ENCODE data around the gene LUC7L.
"Not testable (repeated sequence)": the region's sequence is repeated elsewhere in the genome, so short reads cannot be mapped to it uniquely, and the experiment has no call there.

LUC7L gene

DNA sequence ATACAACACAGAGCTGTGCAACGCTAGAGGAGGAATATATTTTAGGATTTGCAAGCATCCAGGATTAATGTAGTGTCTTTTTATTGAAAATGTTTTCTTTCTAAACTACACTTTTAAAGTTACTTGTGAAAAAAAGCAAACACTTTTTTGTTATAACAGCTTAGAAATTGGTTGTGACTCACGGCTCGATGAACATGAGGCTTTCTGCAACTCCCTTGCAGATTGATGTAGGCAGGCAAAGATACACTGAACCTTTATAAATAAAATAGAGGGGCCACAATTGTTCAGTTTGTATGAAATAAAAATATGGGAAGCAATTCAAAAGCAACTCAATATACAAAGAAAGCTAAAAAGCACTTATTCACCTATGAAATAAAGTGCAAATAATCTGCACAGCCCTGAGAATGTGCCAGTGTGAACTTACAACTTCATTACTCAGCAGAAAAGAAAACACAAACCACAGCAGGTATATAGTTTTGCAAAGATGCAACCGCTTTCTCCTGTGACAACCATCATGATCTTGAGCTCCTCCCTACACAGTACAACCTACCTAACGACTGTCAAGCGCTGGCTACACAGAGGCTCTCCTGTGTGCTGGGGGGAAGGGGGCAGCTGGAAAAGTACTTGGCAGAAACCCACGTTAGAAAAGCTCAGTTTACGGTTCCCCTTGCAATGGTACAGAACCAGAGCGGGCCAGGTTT lies 948 bp downstream of the LUC7L start:
- peak in 1 of 2 experiments; percentile 37 for DNase-seq

DNA sequence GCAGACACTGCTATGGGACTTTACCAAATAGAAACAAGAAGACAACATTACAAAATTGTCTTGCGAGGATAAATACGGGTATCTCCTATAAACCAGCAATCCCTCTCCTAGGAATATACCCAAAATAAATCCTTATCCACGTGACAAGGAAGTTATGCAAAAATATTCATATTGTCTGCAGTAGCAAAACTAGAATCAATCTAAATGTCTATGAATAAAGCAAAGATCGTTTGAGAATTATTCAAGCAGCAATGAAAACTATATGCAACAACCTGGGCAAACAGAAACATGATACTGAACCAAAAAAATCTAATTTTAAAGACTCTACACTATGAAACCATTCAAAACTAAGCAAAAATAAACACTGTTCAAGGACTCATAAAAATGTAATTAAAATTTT lies 9.2 kb downstream of the LUC7L start:
- no peak for DNase-seq

DNA sequence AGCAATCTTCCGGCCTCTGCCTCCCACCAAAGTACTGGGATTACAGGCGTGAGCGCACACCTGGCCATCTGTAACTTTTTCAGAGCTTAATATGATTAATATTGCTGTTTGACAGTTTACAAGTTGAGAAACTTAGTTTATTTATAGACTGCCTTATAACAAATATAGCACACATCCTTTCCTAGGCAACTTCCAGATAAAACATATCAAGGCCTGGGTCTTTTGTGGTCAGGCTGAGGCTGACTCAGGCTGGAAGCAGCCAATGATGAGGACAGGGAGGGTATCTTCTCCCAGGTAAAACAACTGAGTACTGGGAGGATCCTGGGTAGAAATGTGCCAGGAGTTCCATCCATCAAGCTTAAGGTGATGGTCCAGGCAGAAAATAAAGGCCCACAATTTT lies 16.2 kb downstream of the LUC7L start:
- no peak for DNase-seq

DNA sequence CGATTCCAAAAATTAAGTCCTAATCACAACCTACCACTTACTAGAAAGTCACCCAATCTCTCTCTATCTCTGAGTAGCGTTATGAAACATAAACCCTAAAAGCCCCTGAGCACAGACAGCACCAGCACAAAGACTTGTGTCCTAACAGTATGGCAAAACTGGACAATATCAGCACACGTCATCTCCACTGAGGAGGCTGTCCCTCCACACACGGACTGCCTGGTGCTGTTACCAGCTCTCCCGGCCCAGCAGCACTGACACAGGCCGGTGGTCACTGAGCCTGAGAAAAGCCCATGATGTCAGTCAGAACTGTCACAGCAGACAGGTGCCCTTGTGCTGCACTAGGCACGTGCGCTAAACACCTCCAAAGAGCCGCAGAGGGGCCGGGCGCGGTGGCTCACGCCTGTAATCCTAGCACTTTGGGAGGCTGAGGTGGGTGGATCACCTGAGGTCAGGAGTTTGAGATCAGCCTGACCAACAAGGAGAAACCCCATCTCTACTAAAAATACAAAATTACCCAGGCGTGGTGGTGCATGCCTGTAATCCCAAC lies 17.5 kb downstream of the LUC7L start:
- DNase-seq: not testable (repeated sequence)

DNA sequence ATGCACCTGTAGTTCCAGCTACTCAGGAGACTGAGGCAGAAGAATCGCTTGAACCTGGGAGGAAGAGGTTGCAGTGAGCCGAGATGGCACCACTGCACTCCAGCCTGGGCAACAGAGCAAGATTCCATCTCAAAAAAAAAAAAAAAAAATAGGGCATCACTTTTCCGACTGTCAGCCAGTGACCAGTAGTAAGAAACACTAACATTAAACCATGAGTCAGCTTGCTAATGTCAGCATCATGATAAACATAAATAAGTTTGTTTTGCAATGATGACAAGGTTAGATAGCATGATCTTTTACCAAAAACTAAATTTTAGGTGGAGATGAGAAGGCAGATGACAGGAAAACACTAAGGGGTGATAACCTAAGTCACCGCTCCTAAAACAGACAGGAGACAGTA lies 19.9 kb downstream of the LUC7L start:
- not testable (repeated sequence) for DNase-seq

DNA sequence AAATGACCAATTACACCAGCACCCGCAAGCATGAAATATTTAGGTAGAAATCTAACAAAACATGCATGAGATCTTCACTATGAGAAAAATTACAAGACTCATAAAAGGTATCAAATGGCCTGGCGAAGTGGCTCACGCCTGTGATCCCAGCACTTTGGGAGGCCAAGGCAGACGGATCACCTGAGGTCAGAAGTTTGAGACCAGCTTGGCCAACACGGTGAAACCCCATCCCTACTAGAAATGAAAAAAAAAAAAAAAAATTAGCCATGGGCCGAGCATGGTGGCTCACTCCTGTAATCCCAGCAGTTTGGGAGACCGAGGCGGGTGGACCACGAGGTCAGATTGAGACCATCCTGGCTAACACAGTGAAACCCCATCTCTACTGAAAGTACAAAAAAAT lies 25.2 kb downstream of the LUC7L start:
- DNase-seq: not testable (repeated sequence)

DNA sequence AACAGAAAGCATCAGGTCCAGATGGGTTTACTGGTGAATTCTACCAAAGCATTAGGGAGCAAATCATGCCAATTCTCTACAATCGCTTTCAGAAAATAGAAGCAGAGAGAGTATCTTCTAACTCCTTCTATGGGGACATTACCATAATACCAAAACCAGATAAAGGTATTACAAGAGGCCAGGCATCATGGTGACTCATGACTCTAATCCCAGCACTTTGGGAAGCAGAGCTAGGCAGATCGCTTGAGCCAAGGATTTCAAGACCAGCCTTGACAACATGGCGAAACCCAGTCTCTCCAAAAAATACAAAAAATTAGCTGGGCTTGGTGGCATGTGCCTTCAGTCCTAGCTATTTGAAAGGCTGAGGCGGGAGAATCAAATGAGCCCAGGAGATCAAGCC lies 26.0 kb downstream of the LUC7L start:
- no peak for DNase-seq

DNA sequence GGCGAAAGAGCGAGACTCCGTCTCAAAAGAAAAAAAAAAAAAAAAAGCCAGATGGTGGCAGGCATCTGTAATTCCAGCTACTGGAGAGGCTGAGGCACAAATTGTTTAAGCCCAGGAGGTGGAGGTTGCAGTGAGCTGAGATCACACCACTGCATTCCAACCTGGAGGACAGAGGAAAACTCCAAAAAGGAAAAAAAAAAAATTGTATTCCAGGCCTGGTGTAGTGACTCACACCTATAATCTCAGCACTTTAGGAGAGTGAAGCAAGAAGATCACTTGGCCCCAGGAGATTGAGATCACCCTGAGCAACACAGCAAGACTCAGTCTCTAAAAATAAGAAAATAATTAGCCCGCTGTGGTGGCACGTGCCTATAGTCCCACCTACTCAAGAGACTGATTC lies 28.9 kb downstream of the LUC7L start:
- DNase-seq: no peak

DNA sequence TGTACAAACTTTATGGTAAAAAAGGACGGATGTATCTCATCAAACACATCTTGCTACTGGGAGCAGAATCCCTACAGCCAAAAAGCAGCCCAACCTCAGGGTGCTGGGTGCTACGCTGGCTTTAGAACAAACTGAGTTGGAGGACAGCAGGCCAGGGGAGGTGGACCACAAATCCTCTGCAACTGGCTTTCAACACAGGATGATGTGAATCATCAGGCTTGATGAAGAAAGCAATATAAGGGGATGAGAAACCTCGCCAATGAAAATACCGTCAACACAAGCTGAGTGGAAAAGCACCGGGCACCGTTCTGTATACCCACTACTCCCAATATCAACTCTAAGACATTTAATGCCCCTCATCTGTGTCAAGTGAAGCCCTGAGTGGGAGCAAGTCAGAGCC lies 34.7 kb downstream of the LUC7L start:
- DNase-seq: no peak

DNA sequence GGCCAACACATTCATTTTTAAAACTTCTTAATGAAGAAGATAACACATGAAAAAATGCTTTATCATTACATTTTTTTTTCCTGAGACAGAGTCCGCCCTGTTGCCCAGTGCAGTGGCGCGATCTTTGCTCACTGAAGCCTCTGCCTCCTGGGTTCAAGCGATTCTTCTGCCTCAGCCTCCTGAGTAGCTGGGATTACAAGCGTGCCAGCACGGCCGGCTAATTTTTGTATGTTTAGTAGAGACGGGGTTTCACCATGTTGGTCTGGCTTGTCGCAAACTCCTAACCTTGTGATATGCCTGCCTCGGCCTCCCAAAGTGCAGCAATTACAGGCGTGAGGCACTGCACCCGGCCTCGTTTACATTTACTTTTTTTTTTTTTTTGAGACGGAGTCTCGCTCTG lies 35.8 kb downstream of the LUC7L start:
- DNase-seq: no peak

DNA sequence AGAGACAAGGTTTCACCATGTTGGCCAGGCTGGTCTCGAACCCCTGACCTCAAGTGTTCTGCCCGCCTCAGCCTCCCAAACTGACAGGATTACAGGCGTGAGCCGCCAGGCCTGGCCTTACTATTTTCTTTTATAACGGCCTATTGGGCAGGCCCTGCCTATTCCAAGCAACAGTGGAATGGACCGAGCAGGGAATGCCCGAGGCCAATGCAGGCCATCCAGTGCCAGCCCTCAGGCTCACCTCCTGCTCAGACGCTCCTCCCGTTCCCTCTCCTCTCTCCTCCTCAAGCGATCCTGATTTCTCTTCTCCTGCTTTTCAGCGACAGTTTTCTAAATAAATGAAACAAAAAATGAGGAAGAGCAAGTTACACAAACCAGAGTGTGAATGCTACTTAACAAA lies 36.6 kb downstream of the LUC7L start:
- DNase-seq: no peak

DNA sequence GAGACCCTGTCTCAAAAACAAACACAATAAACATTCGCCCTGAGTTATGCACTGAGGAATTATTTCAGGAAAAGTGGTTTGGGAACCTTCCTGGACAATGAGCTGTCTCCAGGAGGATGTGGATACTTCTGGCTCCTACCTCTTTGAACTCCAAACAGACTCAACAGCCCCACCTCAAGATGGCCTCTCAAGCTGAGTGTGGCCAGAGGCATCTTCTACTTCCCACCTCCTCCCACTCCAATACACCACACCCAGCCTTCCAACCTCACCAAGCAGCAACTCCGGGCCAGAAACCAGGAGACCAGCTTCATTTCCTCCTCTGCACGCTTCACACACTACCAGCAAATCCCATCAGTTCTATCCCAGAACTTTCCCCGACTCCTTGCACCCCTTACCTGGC lies 37.4 kb downstream of the LUC7L start:
- no peak for DNase-seq

DNA sequence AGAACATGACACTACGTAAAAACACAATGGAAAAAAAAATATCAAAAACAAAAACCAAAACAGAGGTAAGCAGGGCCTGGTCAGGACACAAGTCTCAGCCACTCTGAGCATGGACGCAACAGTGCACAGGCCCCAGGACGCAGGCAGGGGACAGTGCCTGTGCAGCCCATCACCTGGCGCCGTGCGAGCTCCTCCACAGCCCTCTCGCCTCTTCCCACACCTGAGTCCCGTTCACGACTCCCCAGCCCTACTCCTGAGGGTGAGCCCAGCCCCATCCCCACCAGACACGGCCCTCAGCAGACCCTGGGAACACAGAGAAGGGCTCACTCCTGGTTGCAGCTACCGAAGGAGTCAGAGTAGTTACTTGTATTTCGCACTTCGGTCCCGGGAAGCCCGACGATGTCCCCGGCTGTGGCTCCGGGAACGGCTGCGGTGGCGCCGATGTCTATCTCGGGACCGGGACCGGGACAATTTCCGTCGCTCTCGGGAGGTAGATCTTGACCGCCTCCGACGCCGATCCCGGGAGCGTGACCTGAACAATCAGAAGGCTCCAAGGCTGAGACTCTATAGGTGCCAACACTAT lies 39.6 kb downstream of the LUC7L start:
- DNase-seq: no peak

DNA sequence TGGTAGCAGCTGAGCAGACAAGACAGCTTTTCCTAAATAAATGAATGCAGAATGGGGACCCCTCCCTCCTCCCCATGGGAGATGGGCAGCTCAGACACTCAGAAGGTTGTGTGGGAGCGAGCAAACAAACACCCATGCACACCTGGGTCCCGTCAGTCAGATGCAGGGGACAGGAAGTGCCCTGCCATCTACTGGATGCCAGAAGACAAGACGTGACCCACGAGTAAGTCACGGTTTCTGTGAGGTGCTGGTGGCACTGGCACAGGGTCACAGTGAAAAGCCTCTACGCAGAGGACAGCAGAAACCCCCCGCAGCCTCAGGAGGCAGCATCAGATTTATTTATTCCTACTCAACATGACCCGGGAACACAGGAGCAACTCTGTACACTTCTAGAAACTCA lies 40.6 kb downstream of the LUC7L start:
- no peak for DNase-seq

DNA sequence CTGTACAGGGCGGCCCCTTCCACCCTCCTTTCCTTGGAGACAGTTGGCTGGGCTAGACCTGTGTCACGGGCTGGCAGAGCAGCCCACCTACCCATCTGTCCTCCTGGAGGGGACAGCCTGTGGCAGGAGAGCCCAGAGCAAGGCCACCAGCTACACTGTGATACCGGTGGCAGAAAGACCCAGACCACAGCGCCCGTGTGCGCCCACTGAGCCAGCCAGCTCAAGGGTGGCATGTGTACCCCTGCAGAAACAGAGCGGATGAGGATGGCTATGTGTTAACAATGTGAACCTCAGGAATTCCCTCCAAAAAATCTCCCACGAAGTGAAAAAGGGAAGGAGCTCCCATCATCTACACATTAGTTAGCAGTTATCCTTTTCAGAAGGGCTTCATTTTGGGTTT lies 41.9 kb downstream of the LUC7L start:
- no peak for DNase-seq

DNA sequence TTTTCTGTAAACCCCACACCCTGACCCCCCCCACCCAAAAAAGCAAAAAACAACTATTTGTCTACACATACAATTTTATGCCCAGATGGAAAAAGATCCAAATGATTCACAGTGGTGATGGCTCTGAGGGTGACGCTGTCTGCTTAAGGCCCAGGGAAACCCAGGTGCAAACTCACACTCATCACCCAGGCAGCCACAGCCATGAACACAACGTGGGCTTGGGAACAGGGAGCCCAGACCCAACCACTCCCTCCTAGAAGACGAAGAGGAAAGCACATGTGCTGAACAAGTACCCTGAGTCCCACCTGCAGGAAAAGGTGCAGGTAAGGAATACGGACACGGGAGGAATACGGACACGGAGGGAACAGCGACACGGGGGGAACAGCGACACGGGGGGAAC lies 43.6 kb downstream of the LUC7L start:
- DNase-seq: no peak

DNA sequence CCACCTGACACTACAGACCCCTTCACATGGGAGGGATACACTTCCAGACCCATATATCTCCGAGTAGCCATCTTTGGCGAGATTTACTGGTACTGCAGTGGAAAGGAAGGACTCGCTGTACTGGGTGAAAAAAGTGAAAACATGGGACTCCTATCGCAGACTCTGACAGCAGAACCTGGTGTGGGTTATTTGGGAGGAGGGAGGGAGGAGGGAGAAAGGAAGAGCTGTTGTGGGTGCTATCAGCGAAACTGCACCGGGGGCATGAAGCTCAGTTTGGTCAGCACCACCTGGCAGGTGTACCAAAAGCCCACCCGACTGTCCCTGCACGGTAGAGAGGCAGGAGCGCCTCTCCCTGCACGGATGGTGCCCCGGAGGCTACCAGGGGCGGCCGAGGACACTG lies 44.0 kb downstream of the LUC7L start:
- no peak for DNase-seq

DNA sequence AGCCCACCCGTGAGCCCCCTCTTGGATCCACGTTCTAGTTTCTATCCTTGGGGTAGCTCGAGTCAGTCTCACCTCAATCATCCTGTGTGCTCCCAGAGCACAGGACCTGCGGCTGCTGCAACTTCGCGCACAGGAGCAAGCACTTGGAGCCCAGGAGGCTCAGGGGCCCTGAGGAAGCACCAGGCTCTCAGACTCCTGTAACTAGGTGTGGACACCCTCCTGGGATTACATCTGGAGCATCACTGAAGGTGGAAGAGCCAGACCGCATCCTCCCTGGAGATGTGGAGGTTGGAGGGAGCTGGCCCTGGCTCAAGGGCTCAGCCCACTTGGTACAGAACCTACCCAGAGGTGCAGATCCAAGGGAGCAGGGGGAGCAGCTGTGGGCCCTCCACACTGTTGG lies 46.2 kb downstream of the LUC7L start:
- DNase-seq: no peak

DNA sequence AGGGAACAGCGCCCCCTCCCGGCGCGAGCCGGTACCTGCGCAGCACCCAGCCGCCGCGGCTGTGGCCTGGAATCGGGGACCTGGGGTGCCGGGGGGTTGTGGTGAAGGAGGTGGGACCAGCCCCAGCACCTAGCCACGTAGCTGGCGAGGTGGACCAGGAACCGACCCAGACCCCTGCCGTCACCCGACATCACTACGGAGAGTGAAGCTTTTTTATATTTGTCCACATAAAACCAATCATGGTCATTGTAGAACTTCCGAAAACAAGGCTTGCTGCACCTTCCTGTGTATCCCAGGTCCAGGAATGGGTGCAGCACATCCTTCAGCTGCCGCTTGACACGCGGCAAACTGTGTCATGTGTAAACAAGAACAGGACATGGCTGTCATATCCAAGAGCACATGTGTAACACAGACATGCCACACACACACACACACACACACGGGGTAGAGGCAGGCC lies 47.7 kb downstream of the LUC7L start:
- no peak for DNase-seq

DNA sequence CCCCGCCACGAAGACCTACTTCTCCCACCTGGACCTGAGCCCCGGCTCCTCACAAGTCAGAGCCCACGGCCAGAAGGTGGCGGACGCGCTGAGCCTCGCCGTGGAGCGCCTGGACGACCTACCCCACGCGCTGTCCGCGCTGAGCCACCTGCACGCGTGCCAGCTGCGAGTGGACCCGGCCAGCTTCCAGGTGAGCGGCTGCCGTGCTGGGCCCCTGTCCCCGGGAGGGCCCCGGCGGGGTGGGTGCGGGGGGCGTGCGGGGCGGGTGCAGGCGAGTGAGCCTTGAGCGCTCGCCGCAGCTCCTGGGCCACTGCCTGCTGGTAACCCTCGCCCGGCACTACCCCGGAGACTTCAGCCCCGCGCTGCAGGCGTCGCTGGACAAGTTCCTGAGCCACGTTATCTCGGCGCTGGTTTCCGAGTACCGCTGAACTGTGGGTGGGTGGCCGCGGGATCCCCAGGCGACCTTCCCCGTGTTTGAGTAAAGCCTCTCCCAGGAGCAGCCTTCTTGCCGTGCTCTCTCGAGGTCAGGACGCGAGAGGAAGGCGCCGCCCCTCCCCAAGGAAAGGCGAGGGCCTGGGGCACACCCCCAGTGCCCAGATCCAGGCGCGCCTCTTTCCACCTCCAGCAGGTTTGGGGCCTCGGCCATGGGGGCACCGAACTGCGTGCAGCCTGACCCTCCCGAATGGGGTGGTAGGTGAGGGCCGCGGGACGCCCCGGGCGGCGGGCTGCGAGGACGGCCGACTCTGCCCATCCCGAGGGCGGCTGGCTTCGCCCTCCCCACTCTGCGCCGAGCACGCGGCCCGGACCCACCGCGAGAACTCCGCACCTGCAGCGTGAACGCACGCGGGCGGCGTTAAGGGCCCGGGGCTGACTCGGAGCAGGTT lies 48.3 kb downstream of the LUC7L start:
- DNase-seq: peak; percentile 70 to 73

DNA sequence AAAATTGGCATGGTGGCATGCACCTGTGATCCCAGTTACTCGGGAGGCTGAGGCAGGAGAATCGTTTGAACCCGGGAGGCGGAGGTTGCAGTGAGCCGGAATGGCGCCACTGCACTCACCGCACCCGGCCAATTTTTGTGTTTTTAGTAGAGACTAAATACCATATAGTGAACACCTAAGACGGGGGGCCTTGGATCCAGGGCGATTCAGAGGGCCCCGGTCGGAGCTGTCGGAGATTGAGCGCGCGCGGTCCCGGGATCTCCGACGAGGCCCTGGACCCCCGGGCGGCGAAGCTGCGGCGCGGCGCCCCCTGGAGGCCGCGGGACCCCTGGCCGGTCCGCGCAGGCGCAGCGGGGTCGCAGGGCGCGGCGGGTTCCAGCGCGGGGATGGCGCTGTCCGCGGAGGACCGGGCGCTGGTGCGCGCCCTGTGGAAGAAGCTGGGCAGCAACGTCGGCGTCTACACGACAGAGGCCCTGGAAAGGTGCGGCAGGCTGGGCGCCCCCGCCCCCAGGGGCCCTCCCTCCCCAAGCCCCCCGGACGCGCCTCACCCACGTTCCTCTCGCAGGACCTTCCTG lies 49.1 kb downstream of the LUC7L start, which contains the start of gene HBQ1:
Gene HBQ1 (plus strand): TSS at position 359 of the 575 bp plus-strand sequence. CDS start 28 bp downstream, at position 387.
- DNase-seq: no peak

DNA sequence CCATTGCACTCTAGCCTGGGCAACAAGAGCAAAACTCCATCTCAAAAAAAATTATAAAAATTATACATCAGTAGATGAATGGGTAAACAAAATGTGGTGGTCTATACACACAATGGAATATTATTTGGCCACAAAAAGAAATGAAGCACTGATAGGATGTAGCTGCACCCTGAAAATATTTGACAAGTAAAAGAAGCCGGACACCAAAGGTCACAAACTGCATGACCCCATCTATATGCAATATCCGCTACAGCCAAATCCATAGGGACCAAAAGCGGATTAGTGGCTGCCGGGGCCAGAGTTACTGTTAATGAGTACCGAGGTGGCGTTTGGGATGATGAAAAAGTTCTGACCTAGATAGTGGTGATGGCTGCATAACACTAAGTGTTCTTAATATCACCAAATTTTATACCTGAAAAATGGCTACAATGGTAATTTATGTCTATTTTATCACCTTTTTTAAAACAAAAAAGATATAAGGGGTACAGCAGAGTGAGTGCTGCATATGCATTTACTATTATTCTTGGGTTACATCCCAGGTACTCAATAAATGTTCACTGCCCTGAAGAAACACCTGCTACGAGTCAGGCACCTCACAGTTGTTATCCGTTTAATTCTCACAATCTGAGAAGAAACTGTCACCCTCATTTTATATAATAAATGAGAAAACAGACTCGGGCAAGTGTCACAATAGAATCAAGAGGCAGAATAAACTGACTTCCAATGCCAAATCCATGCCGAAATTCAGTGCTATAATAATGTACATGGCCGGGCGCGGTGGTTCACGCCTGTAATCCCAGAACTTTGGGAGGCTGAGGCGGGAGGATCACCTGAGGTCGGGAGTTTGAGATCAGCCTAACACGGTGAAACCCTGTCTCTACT lies 49.8 kb downstream of the LUC7L start:
- DNase-seq: no peak
